Nephron (organoid): ENCODE results near the gene HDLBP.

Experiments
- H3K27ac Mint-ChIP-seq, 3 experiments: 2 replicates each; pipeline ENCODE4 v1.8.0; 2020; ENCODE audit warnings: mixed read lengths in 3 of 3, mild to moderate bottlenecking in 2 of 3, moderate library complexity in 1 of 3
- H3K27me3 Mint-ChIP-seq: 2 replicates; pipeline ENCODE4 v1.8.0; 2021; ENCODE audit warnings: low read depth, mild to moderate bottlenecking, moderate library complexity, mixed read lengths
- H3K36me3 Mint-ChIP-seq: 2 replicates; pipeline ENCODE4 v1.8.0; 2020; ENCODE audit warnings: low read depth, mixed read lengths
- H3K4me1 Mint-ChIP-seq: 2 replicates; pipeline ENCODE4 v1.8.0; 2020; ENCODE audit warnings: mixed read lengths
- H3K4me3 Mint-ChIP-seq, 3 experiments: 2 replicates each; pipeline ENCODE4 v1.8.0; 2020; ENCODE audit warnings: mild to moderate bottlenecking in 3 of 3, mixed read lengths in 3 of 3, moderate library complexity in 2 of 3
- H3K9me3 Mint-ChIP-seq: 2 replicates; pipeline ENCODE4 v1.8.0; 2020; ENCODE audit warnings: mixed read lengths
- TF ChIP-seq, protein P1 (sequence below), 3 experiments: fragments of 200-600 bp; sonication (generic); IDR thresholded peaks; one replicate each; pipeline ENCODE4 v1.5.0; 2021; ENCODE audit warnings: antibody characterized with exemption in 3 of 3; ENCODE audit not compliant: unreplicated experiment in 3 of 3

HDLBP gene

GRCh38 chr2:241223211-241224017 is 92.1 kb downstream of the HDLBP start:
- TF ChIP-seq, protein P1, sequence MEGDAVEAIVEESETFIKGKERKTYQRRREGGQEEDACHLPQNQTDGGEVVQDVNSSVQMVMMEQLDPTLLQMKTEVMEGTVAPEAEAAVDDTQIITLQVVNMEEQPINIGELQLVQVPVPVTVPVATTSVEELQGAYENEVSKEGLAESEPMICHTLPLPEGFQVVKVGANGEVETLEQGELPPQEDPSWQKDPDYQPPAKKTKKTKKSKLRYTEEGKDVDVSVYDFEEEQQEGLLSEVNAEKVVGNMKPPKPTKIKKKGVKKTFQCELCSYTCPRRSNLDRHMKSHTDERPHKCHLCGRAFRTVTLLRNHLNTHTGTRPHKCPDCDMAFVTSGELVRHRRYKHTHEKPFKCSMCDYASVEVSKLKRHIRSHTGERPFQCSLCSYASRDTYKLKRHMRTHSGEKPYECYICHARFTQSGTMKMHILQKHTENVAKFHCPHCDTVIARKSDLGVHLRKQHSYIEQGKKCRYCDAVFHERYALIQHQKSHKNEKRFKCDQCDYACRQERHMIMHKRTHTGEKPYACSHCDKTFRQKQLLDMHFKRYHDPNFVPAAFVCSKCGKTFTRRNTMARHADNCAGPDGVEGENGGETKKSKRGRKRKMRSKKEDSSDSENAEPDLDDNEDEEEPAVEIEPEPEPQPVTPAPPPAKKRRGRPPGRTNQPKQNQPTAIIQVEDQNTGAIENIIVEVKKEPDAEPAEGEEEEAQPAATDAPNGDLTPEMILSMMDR (IDR thresholded peaks at IDR 0.05; ENCODE audit: unreplicated experiment in 3 of 3) = no peak
- Mint-ChIP-seq H3K27me3 (peaks cover 5% of the 10 kb centered on the region), H3K4me3 (no peak overlapping the region), H3K27ac (no peak overlapping the region), H3K4me1 (peaks cover 43% of the 10 kb centered on the region), H3K36me3 (peaks cover 27% of the 10 kb centered on the region), H3K9me3 (no peaks in the 10 kb centered on the region)

GRCh38 chr2:241219856-241220356 is 95.6 kb downstream of the HDLBP start:
- no peaks in the 10 kb centered on the region for H3K9me3 Mint-ChIP-seq
- TF ChIP-seq, protein P1 (IDR thresholded peaks at IDR 0.05; ENCODE audit: unreplicated experiment in 3 of 3) = no peak
- peaks cover 6% of the 10 kb centered on the region for H3K36me3 Mint-ChIP-seq
- H3K27ac Mint-ChIP-seq = no peak overlapping the region
- peaks cover 6% of the 10 kb centered on the region for H3K27me3 Mint-ChIP-seq
- peak overlapping the region; percentile 64 to 90 (median 84) for H3K4me3 Mint-ChIP-seq
- peaks cover 32% of the 10 kb centered on the region for H3K4me1 Mint-ChIP-seq

DNA sequence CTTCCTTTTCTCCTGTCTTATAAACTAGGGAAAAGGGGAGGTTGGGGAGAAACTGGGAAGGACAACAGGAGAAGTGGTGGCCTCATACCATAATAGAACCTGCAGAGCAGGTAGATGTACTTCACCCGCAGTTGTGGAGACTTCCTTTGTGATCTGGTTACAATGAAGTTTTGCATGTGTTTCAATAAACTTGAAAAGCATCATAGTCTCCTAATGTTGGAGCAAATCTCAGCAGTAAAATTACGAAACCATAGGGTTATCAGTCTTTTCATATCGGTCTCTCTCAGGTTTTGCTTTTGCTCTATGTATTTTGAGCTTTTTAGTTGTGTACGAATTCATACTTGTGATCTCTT is 96.5 kb downstream of the HDLBP start:
- Mint-ChIP-seq H3K27me3 (peaks cover 6% of the 10 kb centered on the region), H3K4me1 (peaks cover 23% of the 10 kb centered on the region), H3K9me3 (no peaks in the 10 kb centered on the region), H3K4me3 (peak overlapping the region; percentile 84 to 90 (median 88)), H3K36me3 (peaks cover 3% of the 10 kb centered on the region), H3K27ac (peak overlapping the region; percentile 27 to 86 (median 72))
- TF ChIP-seq, protein P1 (IDR thresholded peaks at IDR 0.05; ENCODE audit: unreplicated experiment in 3 of 3) = no peak

DNA sequence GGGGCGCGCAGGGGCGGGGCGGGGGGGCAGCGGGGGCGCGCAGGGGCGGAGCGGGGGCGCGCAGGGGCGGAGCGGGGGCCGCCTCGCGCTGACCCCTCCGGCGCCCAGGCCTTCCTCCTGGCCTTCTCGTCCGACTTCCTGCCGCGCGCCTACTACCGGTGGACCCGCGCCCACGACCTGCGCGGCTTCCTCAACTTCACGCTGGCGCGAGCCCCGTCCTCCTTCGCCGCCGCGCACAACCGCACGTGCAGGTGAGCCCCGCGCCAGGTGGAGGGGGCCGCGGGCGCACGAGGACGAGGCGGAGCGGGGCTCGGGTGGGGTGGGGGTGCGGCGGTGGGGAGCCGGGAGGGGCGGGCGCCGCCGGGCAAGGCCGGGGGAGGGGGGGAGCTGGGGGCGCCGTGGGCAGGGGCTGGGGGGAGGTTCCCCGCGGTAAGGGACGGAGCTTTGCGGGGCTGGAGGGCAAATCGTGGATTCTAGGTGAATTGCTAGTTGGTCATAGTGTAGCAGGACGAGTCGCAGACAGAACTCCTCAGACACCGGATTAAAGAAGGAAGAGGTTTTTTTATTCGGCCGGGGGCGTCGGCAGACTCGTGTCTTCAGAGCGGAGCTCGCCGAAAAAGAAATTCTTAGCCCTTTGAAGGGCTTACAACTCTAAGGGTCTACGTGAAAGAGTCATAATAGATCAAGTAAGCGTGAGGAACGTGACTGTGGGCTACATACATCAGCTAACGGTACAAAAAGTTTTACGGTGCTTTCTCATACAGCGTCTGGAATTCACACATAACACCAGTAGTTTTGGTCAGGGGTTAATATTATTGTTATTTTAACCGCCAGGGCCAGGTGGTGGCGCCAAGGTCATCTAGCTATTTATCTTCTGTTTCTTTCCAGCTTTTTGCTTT is 97.1 kb downstream of the HDLBP start:
- Mint-ChIP-seq H3K4me3 (peak overlapping the region; percentile 84 to 90 (median 88)), H3K36me3 (peaks cover 3% of the 10 kb centered on the region), H3K27ac (peak overlapping the region; percentile 27 to 86 (median 72)), H3K4me1 (peaks cover 22% of the 10 kb centered on the region), H3K9me3 (no peaks in the 10 kb centered on the region), H3K27me3 (peaks cover 9% of the 10 kb centered on the region)
- TF ChIP-seq, protein P1 (IDR thresholded peaks at IDR 0.05; ENCODE audit: unreplicated experiment in 3 of 3) = peak; percentile 8 to 19 (median 10)

DNA sequence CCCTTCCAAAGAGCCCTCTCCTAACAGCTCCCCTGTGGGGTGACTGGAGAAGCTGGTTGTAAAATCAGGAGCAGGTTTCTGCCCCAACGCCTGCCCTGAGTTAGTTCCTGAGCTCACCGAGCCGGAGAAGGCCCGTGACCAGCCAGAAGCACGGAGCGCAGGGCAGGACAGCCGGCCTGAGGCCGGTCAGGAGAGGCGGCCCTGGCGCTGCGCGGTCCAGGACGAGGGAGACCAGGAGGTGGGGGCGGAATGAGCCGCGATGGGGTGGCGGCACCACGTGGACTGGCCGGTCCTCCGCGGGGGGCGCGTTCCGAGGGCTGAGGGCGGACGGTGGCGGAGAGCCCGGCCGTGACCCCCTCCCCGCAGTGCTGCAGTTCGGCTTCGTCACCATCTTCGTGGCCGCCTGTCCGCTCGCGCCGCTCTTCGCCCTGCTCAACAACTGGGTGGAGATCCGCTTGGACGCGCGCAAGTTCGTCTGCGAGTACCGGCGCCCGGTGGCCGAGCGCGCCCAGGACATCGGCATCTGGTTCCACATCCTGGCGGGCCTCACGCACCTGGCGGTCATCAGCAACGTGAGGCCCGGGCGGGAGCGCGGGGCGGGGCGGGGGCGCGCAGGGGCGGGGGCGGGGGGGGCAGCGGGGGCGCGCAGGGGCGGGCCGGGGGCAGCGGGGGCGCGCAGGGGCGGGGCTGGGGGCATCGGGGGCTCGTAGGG is 98.0 kb downstream of the HDLBP start:
- Mint-ChIP-seq H3K4me1 (peaks cover 17% of the 10 kb centered on the region), H3K4me3 (peak overlapping the region; percentile 77 to 83 (median 81)), H3K27me3 (peaks cover 9% of the 10 kb centered on the region), H3K9me3 (no peaks in the 10 kb centered on the region), H3K36me3 (peaks cover 3% of the 10 kb centered on the region), H3K27ac (peak overlapping the region in 2 of 3 experiments; percentile 75 to 87)
- TF ChIP-seq, protein P1 (IDR thresholded peaks at IDR 0.05; ENCODE audit: unreplicated experiment in 3 of 3) = no peak
